Measurements from ENCODE around the gene VWA3B. TPM values are rescaled to one million over a fixed set of nuclear protein-coding genes. Genes with fewer than 3 reads are reported as not detected.
"Not testable (repeated sequence)": the region's sequence is repeated elsewhere in the genome, so short reads cannot be mapped to it uniquely, and the experiment has no call there.

VWA3B gene
- polyA plus RNA-seq, 1 donor: 1.0 TPM

DNA sequence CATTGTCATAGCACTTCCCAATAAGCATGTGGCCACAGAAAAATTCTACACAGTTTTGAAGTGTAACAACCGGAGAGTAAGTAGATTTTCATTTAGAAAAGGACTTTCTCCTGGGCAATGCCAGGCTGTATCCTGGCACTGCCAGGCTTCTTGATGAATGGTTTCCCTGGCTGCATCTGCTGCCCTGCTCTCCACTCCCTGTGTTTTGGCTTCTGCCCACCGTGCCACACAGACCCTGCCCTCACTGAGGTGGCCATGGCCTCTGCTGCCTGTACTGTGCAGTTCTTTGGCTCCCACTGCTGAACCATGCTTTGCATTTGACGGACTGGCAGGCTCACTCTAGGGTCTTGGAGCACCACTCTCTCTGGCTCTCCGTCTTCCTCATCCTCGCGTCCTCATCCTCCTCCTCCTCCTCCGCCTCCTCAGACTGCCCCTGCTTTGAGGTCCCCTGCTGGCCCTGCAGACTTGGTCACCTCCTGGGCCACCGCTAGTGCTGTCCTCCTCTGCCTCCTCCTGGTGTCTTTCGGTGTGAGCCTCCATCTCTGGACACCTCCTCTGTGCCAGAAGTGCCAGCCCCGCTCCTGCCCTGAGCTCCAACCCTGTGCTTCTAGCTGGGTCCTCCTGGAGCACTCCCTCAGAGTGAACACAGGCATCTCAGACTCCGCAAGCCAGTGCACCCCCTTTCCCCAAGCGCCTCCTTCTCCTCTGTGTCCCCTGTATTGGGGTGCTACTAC, 213.3 kb downstream of the VWA3B start:
- DNase-seq: no peak

DNA sequence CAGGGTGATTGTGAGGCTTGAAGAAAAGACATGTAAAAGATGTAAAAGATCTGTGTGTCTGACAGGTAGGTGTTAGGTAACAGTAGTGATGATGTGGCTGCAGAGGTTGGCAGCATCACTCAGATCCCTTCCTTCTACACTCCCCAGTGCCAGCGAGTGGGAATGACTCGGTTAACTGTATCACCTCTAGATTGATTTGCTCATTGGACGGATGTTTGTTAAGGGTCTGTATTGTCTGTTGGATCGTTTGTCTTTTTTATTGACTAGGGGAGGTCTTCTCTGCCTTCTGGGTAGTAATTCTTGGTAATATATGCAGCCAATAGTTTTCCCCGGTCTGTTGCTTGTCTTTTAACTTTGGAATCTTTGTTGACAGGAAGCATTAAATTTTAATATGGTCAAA, 214.5 kb downstream of the VWA3B start:
- no peak for DNase-seq

DNA sequence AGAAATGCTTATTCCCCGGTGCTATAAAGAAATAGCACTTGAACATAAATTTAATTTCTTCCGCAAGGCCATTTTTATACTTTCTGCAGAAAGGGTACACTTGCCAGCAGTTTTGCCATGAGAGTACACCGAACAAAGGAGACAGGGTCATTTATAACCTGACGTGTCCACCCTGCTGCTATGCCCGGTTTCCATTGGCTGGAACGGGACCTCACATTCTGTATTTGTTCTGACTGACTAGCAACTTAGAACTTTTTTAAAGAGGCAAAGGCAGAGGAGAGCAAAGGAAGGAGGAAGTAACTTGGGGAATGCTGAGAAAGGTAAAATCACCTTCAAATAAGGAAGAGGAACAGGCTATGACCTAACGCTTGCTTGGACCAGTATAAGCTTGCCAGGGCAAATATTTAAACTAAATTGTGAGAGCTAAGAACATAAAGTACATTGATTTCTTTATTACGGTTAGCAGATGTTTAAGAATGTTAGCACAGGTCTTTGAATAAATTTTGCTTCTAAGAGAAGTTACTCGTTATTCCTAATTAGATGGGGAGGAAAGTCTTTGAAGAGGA, 220.2 kb downstream of the VWA3B start:
- not testable (repeated sequence) for DNase-seq

DNA sequence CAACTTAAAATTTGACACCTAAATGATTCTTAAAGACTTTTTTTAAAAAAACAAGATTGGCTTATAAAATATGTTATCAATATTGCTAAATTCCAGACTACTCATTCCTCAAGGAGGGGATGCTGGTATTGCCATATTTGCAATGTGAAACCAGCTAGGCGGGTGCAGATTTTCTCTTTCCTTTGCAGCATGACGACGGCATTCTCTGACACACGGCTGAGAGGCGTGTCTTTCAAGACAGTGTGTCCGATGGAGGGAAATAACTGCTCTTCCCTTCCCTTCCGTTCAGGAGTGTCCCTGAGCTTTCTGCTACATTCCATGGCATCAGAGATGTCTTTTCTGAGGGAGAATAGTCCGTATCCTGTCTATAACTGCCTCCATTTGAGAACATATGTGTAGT, 221.1 kb downstream of the VWA3B start:
- no peak for DNase-seq

DNA sequence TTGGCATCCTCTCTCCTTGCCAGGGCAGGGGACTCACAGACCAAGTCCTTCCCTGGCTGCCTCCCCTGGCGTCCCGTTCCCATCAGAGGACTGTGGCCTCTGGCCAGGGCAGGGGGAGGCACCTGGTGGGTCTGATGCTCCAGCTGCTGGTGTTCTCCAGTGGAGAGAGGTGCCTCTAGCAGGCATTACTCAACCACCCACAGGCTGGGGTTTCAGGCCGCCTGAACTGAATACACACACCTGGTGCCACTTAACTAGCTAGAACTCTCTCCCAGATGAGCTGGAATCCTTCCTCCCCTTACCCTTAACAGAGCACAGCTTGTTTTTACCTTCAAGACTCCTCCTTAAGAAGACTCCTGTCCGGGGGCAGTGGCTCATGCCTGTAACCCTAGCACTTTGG, 221.6 kb downstream of the VWA3B start:
- no peak for DNase-seq

DNA sequence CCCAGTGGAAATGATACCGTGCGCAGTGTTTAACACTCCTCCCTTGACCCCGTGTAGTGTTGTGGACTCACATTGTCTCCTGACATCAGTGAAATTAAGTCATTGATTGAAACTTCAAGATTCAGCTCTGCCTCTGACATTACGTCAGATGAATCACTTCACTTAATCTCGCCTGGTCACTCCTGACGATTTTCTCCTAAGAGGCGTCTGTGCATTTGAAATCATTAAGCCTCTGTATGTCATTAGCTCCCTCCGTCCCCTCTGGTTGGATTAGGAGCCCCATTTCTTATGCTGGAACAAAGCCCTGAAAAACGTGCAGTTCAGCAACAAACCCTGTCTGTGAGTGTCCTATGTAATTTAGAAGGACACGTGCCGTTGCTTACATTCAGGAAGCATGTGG, 222.6 kb downstream of the VWA3B start:
- no peak for DNase-seq

DNA sequence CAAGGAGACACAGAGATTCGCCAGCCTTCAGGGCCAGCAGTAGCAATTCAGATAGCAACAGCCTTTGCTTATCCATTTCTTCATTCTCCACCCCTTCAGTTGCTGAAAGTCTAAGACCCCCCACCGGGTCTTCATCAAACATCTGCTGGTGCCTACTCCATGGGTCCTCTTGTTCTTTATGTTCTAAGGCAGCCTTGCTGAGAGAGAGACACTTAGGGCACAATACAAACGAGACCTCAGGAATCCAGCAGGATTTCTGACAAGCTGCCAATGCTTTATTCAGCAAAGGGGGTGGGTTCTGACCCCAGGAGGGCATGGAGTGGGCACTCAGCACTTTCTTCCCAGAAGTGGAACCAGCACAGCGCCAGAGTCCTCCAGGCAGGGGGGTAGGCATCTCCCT, 223.0 kb downstream of the VWA3B start:
- DNase-seq: no peak

DNA sequence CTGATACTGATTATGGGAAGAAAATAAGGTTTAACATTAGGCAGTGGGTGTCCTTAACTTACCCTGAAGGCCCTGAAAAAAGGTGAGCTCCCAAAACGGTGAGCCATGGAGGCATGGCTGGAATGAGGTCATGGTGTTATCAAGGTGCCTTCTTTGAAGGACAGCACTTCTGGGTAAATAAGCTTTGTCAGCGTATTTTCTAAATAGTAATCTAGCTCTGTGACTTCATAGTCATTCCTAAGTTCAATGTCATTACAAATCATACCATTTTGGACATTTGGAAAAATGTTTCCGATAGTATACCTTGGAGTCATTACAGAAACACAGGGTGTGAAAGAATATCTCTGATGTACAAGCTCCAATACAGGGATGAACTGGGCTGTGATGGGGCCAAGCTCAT, 224.1 kb downstream of the VWA3B start:
- DNase-seq: no peak

DNA sequence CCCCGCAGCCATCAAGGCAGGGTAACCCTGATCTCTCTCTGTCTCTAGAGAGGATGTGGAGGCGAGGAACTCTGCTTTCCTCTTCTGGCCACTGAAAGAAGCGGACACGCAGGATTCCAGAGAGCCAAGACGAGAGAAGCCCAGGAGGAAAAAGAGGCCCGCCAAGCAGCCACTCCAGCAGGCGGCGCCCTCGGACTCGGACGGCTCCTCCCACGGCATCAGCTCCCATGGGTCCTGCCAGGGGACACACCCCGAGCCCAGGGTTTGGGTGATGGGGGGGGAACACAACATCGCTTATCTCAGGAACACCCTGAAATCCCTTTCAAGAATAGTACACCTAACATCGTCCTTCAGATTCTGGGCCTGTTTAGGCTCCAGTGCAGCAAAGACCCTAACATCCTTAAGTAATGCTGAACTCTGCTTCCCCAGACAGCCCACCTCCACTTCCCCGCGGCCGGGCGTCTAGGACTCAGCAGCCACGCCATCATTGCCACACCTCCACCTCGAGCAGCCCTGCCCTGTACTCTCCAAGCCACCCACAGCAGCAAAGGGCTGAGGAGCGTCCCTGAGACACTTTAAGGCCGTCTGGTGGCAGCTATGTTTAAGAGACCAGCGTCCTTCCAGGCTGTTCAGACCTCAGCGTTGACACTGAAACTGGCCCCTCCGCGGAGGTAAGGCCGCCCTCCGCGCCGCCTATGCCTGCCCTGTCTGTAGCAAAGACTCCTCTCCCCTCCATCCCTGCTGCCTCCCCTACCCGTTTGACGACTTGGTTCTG, 225.0 kb downstream of the VWA3B start:
- DNase-seq: no peak

DNA sequence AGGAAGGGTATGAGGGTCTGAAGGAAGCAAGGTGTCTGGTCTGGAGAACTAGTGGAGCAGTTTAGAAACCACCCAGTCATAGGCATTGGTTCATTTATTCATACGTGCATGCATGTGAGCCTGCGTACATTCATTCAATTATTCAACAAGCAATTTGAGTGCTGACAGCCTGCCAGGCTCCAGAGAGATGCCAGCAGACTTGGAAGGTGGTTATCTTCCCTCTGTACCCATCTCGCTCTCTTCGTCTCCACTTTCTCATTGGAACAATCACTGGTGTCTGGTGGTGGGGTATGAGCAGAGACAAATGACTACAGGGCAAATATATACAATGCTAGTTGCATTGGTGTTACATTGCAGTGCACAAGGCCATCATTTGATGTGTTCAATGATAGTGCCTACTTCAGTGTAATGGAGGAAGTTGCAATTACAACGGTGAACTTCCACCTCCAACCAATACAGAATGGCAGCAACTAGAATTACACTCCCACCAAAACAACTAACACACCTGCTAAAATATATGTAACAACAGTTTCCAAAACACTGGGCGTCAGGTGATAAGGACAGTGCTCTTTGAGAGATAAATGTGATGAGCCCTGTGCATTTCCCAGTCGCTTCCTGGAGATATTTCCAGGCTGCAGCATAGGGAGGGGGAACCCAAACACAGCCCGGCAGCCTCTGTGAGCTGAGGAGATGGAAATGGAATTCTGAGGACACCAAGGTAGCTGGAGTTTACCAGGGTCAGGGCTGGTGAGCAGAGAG, 226.7 kb downstream of the VWA3B start:
- no peak for DNase-seq

DNA sequence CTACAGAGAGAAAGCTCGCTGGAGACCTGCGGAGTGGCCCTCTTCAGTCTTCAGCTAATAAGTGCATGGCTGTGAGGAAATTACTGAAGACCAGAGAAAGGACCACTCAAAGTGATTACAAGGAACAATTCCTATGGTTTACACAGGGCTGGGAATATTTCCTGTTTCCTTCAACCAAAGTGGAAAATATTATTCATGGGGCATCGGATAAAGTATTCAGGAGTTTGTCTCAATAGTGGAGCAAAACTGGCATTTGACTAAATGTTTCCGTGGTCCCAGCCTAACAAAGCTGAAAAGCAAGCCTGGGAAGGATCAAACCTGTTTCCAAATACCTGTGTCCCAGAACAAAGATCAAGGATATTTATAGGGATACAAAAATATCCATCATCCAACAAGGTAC, 227.3 kb downstream of the VWA3B start:
- DNase-seq: no peak

DNA sequence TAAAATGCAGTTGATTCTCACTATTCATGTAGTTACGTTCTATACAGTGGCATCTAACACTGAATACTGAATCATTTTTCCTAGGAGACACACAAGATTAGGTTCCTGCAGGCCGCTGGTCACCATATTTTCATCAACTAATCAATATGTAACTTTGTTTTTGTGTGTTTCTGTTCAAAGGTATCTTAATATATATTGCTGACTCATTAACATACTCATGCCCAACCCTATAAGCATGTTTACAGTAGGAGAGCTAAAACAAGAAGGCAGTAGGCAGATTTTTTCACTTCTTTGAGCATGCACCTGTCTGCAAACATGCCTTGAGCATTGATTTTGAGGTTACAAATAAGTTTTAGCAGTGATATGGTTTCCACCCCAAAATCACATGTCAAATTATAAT, 229.0 kb downstream of the VWA3B start:
- no peak for DNase-seq

DNA sequence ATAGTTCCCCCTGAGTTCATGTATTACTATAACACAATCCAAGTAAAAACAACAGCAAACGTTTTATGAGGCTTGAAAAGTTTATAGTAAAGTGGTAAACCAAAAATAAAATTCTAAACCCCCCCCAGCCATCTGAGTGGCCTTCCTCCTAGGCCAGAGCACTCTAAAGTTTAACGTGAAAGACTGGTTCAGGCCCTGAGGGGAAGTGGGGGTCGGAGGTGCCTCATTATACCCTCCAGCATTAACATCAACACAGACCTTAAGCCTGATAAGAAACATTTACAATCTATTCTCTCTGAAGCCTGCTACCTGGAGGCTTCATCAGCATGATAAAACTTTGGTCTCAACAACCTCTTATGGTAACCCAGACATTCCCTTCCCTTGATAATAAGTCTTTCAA, 230.2 kb downstream of the VWA3B start:
- no peak for DNase-seq

DNA sequence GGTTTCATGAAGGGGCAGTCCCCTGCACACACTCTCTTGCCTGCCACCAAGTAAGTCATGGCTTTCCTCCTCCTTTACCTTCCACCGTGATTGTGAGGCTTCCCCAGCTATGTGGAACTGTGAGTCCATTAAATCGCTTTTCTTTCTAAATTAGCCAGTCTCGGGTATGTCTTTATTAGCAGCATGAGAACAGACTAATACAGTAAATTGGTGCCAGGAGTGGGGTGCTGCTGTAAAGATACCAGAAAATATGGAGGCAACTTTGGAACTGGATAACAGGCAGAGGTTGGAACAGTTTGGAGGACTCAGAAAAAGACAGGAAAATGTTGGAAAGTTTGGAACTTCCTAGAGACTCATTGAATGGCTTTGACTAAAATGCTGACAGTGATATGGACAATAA, 233.2 kb downstream of the VWA3B start:
- DNase-seq: not testable (repeated sequence)

DNA sequence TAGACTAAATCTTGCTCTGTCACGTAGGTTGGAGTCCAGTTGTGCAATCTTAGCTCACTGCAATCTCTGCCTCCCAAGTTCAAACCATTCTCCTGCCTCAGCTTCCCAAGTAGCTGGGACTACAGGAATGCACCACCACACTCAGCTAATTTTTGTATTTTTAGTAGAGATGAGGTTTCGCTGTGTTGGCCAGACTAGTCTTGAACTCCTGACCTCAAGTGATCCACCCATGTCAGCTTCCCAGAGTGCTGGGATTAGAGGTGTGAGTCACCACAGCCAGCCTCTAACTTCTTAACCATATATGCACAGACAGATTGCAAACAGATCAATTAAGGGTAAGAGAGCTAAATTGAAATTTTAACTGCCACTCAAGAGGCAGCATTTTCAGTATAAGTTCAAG, 237.2 kb downstream of the VWA3B start:
- no peak for DNase-seq

DNA sequence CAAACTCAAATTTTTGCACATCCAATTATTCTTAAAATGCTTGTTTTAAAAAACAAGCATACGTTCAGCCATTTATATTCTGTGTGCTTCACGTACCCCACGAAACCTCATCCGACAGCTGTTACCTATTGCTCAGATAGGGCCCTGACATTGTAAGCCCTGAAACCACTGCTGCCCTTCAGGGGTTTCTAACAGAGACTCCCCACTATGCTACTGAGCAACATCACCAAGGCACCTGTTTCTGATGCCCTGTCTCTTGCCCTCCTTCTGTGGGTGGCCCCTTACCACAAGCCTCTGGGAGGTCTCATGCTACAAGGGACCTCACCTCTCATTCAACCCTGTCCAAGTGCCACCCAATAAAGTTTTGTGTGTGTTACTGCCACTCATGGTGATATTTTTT, 240.8 kb downstream of the VWA3B start:
- no peak for DNase-seq

DNA sequence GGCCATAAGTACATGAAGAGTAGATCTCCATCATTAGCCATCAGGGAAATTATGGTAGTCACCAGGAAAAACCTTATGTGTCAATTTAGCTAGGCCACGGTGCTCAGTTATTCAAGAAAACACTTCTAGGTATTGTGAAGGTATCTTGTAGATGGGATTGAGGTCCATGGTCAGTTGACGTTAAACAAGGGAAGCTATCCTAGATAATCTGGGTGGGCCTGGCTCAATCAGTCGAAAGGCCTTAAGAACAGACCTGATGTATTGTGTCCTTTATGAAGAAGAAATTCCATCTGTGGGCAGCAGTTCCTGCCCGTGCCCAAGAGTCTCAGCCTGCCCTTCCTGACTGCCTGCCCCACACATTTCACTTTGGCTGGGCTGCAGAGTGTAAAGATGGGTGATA, 242.6 kb downstream of the VWA3B start:
- no peak for DNase-seq

DNA sequence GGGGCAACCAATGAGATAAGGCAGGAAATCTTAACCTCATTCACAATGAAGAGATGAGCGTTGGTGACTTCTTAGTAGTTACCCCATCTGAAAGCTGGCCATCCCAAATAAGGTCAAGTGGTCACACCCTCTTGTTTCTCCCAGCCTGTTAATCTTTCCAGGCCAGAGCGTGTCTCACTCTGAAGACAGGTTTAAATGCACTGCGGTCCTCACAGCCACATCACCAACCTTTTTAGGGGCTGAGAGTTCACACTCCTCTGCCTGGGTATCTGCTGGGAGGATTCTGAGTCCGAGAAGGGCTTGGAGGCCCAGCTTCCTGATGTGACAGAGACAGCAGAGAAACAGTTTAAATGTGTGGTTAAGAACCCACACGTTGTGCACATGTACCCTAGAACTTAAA, 246.0 kb downstream of the VWA3B start:
- no peak for DNase-seq

DNA sequence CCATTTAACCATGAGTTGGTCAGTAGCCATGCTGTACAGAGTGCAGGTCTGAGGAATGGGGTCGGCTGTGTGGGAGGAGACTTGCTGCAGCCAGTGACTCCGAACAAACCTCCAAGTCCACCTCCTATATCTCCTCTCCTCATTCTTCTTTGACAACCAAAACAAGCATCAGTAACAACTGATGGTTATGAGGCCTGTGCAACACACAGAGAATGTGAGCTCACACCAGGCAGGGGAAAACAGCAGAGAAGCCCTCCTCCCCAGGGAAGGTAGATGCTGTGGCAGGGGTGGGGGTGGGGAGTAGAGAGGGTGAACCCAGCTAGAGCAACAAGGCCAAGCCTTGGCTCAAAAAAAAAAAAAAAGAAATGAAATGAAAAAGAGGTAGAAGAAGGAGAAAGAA, 247.0 kb downstream of the VWA3B start:
- no peak for DNase-seq

DNA sequence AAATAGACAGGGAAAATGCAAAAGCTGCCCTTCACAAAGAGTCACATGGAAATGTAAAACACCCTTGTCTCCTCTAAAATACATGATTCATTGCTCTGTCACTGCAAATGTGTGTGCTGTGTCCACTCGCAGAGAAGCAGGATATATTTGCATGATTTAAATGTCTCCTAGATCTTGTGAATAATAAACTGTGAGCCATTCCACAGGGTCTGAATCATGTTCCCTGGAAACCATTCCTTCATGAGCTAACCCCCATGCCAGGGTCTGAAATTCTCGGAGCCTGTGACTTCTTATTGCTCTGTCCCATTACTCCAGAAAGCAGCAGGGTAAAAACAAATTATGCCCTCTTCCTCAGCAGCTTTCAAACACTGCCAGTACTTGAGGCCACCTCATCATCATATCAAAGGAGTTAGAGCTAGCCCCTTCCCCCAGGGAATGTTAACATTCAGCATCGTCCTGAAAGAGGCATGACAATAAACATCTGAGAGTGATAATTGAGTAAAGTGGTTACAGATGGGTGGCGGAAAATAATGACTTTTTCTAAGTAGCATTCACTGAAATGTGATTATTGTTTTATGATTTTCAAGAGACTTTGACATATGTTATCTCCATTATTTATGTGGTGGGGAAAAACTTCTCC, 247.6 kb downstream of the VWA3B start:
- DNase-seq: no peak

DNA sequence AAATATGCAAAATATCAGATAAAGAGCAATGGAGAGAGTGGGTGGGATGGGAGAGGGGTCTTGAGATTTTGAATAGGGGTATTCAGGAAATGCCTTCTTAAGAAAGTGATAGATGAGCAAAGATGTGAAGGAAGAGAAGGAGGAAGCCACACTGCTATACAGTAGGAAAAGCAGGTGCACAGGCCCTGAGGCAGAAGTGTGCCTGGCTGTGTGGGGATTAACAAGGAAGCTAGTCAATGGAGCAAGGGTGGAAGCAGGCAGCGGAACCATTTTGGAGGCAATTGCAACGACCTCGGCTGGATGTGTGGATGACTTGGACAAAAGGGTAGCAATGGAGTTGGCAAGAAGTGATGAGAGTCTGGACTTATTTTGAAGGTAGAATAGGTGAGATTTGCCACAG, 248.3 kb downstream of the VWA3B start:
- DNase-seq: no peak

DNA sequence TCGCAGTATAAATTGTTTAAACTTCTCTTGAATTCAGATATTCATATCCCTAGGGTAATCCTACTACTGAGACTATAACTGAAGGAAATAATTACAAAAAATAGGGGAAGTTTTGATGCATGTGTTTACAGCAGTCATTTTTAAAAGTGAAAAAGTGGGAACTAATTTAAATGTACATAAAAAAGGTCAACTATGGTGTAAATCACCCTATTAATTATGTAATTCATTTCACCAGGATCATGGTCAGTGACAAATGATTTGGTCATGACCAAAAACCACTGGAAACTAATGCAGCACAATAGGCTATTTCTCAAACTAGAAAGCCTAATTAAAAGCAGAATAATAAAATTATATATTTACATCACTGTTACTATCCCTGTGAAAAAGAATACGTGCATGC, 254.3 kb downstream of the VWA3B start:
- no peak for DNase-seq

DNA sequence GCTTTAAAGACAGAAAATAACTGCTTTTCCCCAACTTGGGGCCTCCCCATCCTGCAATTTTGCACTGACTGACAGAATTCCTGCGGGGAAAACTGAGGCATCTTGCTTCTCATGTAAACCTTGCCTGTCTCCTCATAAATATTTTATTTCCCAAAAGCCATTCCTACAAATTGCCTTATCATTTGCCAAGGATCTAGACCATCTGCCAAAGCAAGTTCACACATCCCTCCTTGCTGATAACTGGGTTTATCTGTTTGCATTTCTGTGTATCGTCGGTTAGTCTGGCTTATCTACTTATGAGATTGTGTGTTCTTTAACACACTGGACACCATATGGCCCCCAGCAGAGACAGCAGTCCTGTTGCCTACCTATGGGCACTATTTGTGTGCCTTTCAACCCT, 256.3 kb downstream of the VWA3B start:
- DNase-seq: no peak

All from hindlimb muscle (tissue), 1 donor.